Upper lobe of left lung (tissue), 4 donors: ENCODE data around the gene METTL26.

Experiments used
- CTCF ChIP-seq, 6 experiments: fragments of 450-650 bp in 4 of 6; fragments of 200-600 bp in 2 of 6; sonication (generic) in 2 of 6; IDR thresholded peaks; one replicate each; pipeline ENCODE4 v1.5.1; 2016 to 2019; ENCODE audit warnings: antibody characterized with exemption in 6 of 6
- EP300 ChIP-seq, 4 donors: sonication (generic); formaldehyde crosslinking; IDR thresholded peaks; one replicate each; pipeline ENCODE4 v1.5.1; 2017; ENCODE audit warnings: antibody characterized with exemption in 4 of 4, control low read depth in 2 of 4
- POLR2A ChIP-seq, 4 donors: fragments of 450-650 bp; IDR thresholded peaks; one replicate each; pipeline ENCODE4 v1.5.1; 2016 to 2017; ENCODE audit warnings: antibody characterized with exemption in 4 of 4, mild to moderate bottlenecking in 2 of 4
- POLR2AphosphoS5 ChIP-seq, 2 donors: sonication (generic); formaldehyde crosslinking; IDR thresholded peaks; one replicate each; pipeline ENCODE4 v1.5.1; 2017; ENCODE audit warnings: antibody characterized with exemption in 2 of 2

GRCh38 chr16:666572-666971, 30.5 kb upstream of the METTL26 start:
- no peak for TF ChIP-seq POLR2A (IDR thresholded peaks at IDR 0.05)
- TF ChIP-seq POLR2AphosphoS5 (IDR thresholded peaks at IDR 0.05), result no peak
- no peak for TF ChIP-seq CTCF (IDR thresholded peaks at IDR 0.05)
- TF ChIP-seq EP300 (IDR thresholded peaks at IDR 0.05), result no peak
